ENCODE results near the gene CTAG1B. TPM values are rescaled to one million over a fixed set of nuclear protein-coding genes. Genes with fewer than 3 reads are reported as not detected.

The CTAG1B gene
- total and polyA plus RNA-seq, 2 experiments from 2014 or later = not detected

GRCh38 chrX:154658957-154659356 lies 39.9 kb upstream of the CTAG1B start:
- no peaks in the 10 kb centered on the region for H3K9me3 ChIP-seq (ENCODE audit: low read depth)
- no peak overlapping the region for H3K27ac ChIP-seq
- TF ChIP-seq EZH2phosphoT487 (IDR thresholded peaks at IDR 0.05; ENCODE audit: low read depth, severe bottlenecking, unreplicated experiment) (no peak), EZH2 (IDR thresholded peaks at IDR 0.05; ENCODE audit: borderline replicate concordance) (no peak), CTCF (IDR thresholded peaks at IDR 0.05; ENCODE audit: poor library complexity) (no peak)
- no peak overlapping the region for H3K4me3 ChIP-seq
- DNase-seq (ENCODE audit: low spot score) = peak; percentile 0
- no peaks in the 10 kb centered on the region for H4K20me1 ChIP-seq (ENCODE audit: insufficient read depth, poor library complexity, severe bottlenecking)
- 85% methylated on average over 11 of the region's 11 CpGs for WGBS (ENCODE audit: low lambda C conversion rate, missing lambda C conversion rate)
- H3K27me3 ChIP-seq = no peaks in the 10 kb centered on the region
- no peak overlapping the region for H2AFZ ChIP-seq
- no peaks in the 10 kb centered on the region for H3K36me3 ChIP-seq (replicated peaks; ENCODE audit: insufficient read depth, low read depth)
- no peak overlapping the region for H3K4me2 ChIP-seq
- no peaks in the 10 kb centered on the region for H3K9me2 ChIP-seq (replicated peaks; ENCODE audit: insufficient read depth)
- no peaks in the 10 kb centered on the region for H3K79me2 ChIP-seq
- H3K4me1 ChIP-seq (ENCODE audit: insufficient read depth) = no peaks in the 10 kb centered on the region

- Histone ChIP-seq H3K4me2 (no peak overlapping the region), H3K27me3 (no peaks in the 10 kb centered on the region), H3K36me3 (replicated peaks; ENCODE audit: insufficient read depth, low read depth) (no peaks in the 10 kb centered on the region), H3K79me2 (no peaks in the 10 kb centered on the region), H4K20me1 (ENCODE audit: insufficient read depth, poor library complexity, severe bottlenecking) (no peaks in the 10 kb centered on the region), H3K27ac (no peak overlapping the region), H3K4me1 (ENCODE audit: insufficient read depth) (no peaks in the 10 kb centered on the region), H3K9me3 (ENCODE audit: low read depth) (no peaks in the 10 kb centered on the region), H2AFZ (no peak overlapping the region), H3K4me3 (no peak overlapping the region), H3K9me2 (replicated peaks; ENCODE audit: insufficient read depth) (no peaks in the 10 kb centered on the region)
- 91% methylated on average over 12 of the region's 12 CpGs for WGBS (ENCODE audit: low lambda C conversion rate, missing lambda C conversion rate)
- peak; percentile 1 for DNase-seq (ENCODE audit: low spot score)
- no peak for TF ChIP-seq EZH2phosphoT487 (IDR thresholded peaks at IDR 0.05; ENCODE audit: low read depth, severe bottlenecking, unreplicated experiment)
- TF ChIP-seq CTCF (IDR thresholded peaks at IDR 0.05; ENCODE audit: poor library complexity) = no peak
- TF ChIP-seq EZH2 (IDR thresholded peaks at IDR 0.05; ENCODE audit: borderline replicate concordance) = no peak
Measured at GRCh38 chrX:154658187-154658586, 39.1 kb upstream of the CTAG1B start.

- H3K27ac ChIP-seq = no peak overlapping the region
- H3K4me3 ChIP-seq = no peak overlapping the region
- no peaks in the 10 kb centered on the region for H3K79me2 ChIP-seq
- 87% methylated on average over 15 of the region's 15 CpGs for WGBS (ENCODE audit: low lambda C conversion rate, missing lambda C conversion rate)
- H3K9me3 ChIP-seq (ENCODE audit: low read depth) = no peaks in the 10 kb centered on the region
- no peaks in the 10 kb centered on the region for H3K27me3 ChIP-seq
- no peaks in the 10 kb centered on the region for H3K4me1 ChIP-seq (ENCODE audit: insufficient read depth)
- no peak overlapping the region for H3K4me2 ChIP-seq
- TF ChIP-seq EZH2 (IDR thresholded peaks at IDR 0.05; ENCODE audit: borderline replicate concordance) (no peak), CTCF (IDR thresholded peaks at IDR 0.05; ENCODE audit: poor library complexity) (no peak), EZH2phosphoT487 (IDR thresholded peaks at IDR 0.05; ENCODE audit: low read depth, severe bottlenecking, unreplicated experiment) (no peak)
- H4K20me1 ChIP-seq (ENCODE audit: insufficient read depth, poor library complexity, severe bottlenecking) = no peaks in the 10 kb centered on the region
- H3K36me3 ChIP-seq (replicated peaks; ENCODE audit: insufficient read depth, low read depth) = no peaks in the 10 kb centered on the region
- no peaks in the 10 kb centered on the region for H3K9me2 ChIP-seq (replicated peaks; ENCODE audit: insufficient read depth)
- peak; percentile 1 for DNase-seq (ENCODE audit: low spot score)
- no peak overlapping the region for H2AFZ ChIP-seq
Measured at GRCh38 chrX:154657226-154657805, 38.2 kb upstream of the CTAG1B start.
